ENCODE data around the gene MASP2.

DNA sequence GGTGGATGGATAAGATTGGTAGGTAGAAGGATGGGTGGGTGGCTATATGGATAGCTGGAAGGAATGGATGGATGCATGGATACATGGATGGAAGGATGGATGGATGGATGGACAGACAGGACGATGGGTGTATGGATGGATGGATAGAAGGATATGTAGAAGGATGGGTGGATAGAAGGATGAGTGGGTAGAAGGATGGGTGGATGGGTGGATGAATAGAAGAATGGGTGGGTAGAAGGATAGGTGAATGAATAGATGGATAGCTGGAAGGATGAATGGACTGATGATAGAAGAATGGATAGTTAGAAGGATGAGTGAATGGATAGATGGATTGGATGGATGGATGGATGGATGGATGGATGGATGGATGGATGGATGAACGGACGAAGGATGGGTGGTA, 5.0 kb downstream of the MASP2 start:
- TF ChIP-seq TCF12 (IDR thresholded peaks at IDR 0.05; ENCODE audit: low read depth) (no peak), RAD21 (IDR thresholded peaks at IDR 0.05; ENCODE audit: low read depth) (no peak), CEBPB (IDR thresholded peaks at IDR 0.05) (no peak)

Data from Ishikawa (cell line).